Smooth muscle cell (in vitro differentiated cells): ENCODE results near the gene CLEC16A. TPM values are rescaled to one million over a fixed set of nuclear protein-coding genes. Genes with fewer than 3 reads are reported as not detected.

Experiments
- DNase-seq: peaks from one replicate; lab custom pipeline; 2025; ENCODE audit not compliant: unreplicated experiment; lab: John Stamatoyannopoulos, UW
- H2AFZ ChIP-seq: fragments of 200-600 bp; sonication (generic); 2 replicates; pipeline ENCODE4 v1.6.0; 2016; ENCODE audit warnings: antibody characterized with exemption, low read depth, mild to moderate bottlenecking
- H3F3A ChIP-seq: fragments of 200-600 bp; sonication (generic); 2 replicates; pipeline ENCODE4 v1.6.0; 2017; ENCODE audit warnings: antibody characterized with exemption, low read depth
- H3K27ac ChIP-seq: fragments of 200-600 bp; sonication (generic); 2 replicates; pipeline ENCODE4 v1.5.1; 2016; ENCODE audit warnings: low read depth, mild to moderate bottlenecking
- H3K27me3 ChIP-seq: fragments of 200-600 bp; sonication (generic); 2 replicates; pipeline ENCODE4 v1.6.1; 2016; ENCODE audit warnings: low read depth, mild to moderate bottlenecking
- H3K36me3 ChIP-seq: fragments of 200-600 bp; sonication (generic); 2 replicates; pipeline ENCODE4 v1.5.1; 2016; ENCODE audit warnings: low read depth
- H3K4me1 ChIP-seq: fragments of 200-600 bp; sonication (generic); 2 replicates; pipeline ENCODE4 v1.5.1; 2016; ENCODE audit warnings: low read depth
- H3K4me2 ChIP-seq: fragments of 200-600 bp; sonication (generic); 2 replicates; pipeline ENCODE4 v1.6.0; 2016; ENCODE audit warnings: mild to moderate bottlenecking
- H3K4me3 ChIP-seq: fragments of 200-600 bp; sonication (generic); 2 replicates; pipeline ENCODE4 v1.5.1; 2016; ENCODE audit warnings: mild to moderate bottlenecking
- H3K79me2 ChIP-seq: fragments of 200-600 bp; sonication (generic); 2 replicates; pipeline ENCODE4 v1.6.0; 2016; ENCODE audit warnings: low read depth, mild to moderate bottlenecking
- H3K9ac ChIP-seq: fragments of 200-600 bp; sonication (generic); 2 replicates; pipeline ENCODE4 v1.6.0; 2016; ENCODE audit warnings: low read depth
- H3K9me3 ChIP-seq: fragments of 200-600 bp; sonication (generic); replicated peaks from 2 replicates; pipeline ENCODE4 v1.5.1; 2016; ENCODE audit warnings: low read depth
- H4K20me1 ChIP-seq: fragments of 200-600 bp; sonication (generic); 2 replicates; pipeline ENCODE4 v1.6.0; 2016; ENCODE audit warnings: low read depth
- WGBS: methylation state at CpG from one replicate; pipeline ENCODE4 v1.1.7; 2016; ENCODE audit warnings: low lambda C conversion rate; 5-methylcytosine and 5-hydroxymethylcytosine counted together
- polyA plus RNA-seq: library from polyadenylated mRNA; unstranded; fragments of >200 nt; fragmentation: Nextera tagmentation; extraction: Ambion mirVana; gene quantifications from 2 replicates; pipeline ENCODE4 v1.2.1, GENCODE V29; 2016
- total RNA-seq: library from RNA; depleted of rRNA; stranded (reverse); fragments of >200 nt; gene quantifications from 2 replicates; pipeline ENCODE4 v1.2.3, GENCODE V29; 2014
- TF ChIP-seq, protein P1 (sequence below): fragments of 200-600 bp; sonication (generic); IDR thresholded peaks from 2 replicates; pipeline ENCODE4 v1.5.1; 2017; ENCODE audit warnings: borderline replicate concordance, mild to moderate bottlenecking, antibody characterized with exemption; ENCODE audit not compliant: insufficient read depth, poor library complexity, severe bottlenecking

CLEC16A gene
- total and polyA plus RNA-seq, 2 experiments from 2014 or later: 12.6 to 16.2 TPM

DNA sequence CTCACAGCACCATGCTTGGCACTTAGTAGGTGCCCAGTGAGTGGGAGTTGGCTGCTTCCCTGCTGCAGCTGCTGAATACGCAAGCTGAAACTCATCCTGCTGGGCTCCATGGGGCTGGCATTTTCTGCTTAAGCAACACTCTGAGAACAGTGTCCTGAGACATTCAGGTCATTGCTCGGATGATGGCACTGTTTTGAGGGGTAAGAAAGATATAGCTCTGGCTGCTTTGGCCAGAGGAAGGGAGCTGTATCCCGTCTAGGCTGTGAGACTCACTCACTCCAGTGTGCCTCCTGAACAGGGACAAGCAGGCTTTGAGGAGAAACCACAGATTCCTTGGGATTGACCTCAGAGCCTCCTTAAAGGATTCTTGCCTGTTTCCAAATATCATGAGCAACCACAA lies 120.5 kb downstream of the CLEC16A start:
- Histone ChIP-seq H4K20me1 (no peaks in the 10 kb centered on the region), H3F3A (no peaks in the 10 kb centered on the region), H3K4me2 (no peak overlapping the region), H3K9ac (no peak overlapping the region), H3K27ac (no peak overlapping the region), H3K4me3 (no peak overlapping the region), H3K36me3 (no peaks in the 10 kb centered on the region), H3K79me2 (no peaks in the 10 kb centered on the region), H2AFZ (no peak overlapping the region), H3K9me3 (no peaks in the 10 kb centered on the region), H3K27me3 (no peaks in the 10 kb centered on the region), H3K4me1 (no peaks in the 10 kb centered on the region)
- no peak for DNase-seq
- TF ChIP-seq, protein P1, sequence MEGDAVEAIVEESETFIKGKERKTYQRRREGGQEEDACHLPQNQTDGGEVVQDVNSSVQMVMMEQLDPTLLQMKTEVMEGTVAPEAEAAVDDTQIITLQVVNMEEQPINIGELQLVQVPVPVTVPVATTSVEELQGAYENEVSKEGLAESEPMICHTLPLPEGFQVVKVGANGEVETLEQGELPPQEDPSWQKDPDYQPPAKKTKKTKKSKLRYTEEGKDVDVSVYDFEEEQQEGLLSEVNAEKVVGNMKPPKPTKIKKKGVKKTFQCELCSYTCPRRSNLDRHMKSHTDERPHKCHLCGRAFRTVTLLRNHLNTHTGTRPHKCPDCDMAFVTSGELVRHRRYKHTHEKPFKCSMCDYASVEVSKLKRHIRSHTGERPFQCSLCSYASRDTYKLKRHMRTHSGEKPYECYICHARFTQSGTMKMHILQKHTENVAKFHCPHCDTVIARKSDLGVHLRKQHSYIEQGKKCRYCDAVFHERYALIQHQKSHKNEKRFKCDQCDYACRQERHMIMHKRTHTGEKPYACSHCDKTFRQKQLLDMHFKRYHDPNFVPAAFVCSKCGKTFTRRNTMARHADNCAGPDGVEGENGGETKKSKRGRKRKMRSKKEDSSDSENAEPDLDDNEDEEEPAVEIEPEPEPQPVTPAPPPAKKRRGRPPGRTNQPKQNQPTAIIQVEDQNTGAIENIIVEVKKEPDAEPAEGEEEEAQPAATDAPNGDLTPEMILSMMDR: no peak
- 38% methylated on average over 3 of the region's 3 CpGs for WGBS

GRCh38 chr16:11066261-11066870 lies 122.0 kb downstream of the CLEC16A start:
- Histone ChIP-seq H2AFZ (no peak overlapping the region), H3K36me3 (no peaks in the 10 kb centered on the region), H3K4me1 (no peaks in the 10 kb centered on the region), H3K79me2 (no peaks in the 10 kb centered on the region), H3F3A (no peaks in the 10 kb centered on the region), H4K20me1 (no peaks in the 10 kb centered on the region), H3K9ac (no peak overlapping the region), H3K27ac (no peak overlapping the region), H3K4me2 (no peak overlapping the region), H3K4me3 (no peak overlapping the region), H3K27me3 (no peaks in the 10 kb centered on the region), H3K9me3 (no peaks in the 10 kb centered on the region)
- 90% methylated on average over 13 of the region's 14 CpGs for WGBS
- TF ChIP-seq, protein P1: no peak
- DNase-seq: no peak

GRCh38 chr16:11067266-11067665 lies 122.9 kb downstream of the CLEC16A start:
- Histone ChIP-seq H3K4me1 (no peaks in the 10 kb centered on the region), H3K9me3 (no peaks in the 10 kb centered on the region), H3F3A (peaks cover 2% of the 10 kb centered on the region), H4K20me1 (no peaks in the 10 kb centered on the region), H3K27me3 (no peaks in the 10 kb centered on the region), H3K79me2 (no peaks in the 10 kb centered on the region), H3K4me3 (no peak overlapping the region), H3K9ac (no peak overlapping the region), H3K27ac (no peak overlapping the region), H3K4me2 (no peak overlapping the region), H3K36me3 (no peaks in the 10 kb centered on the region), H2AFZ (no peak overlapping the region)
- DNase-seq: no peak
- 96% methylated on average over 7 of the region's 7 CpGs for whole genome bisulfite sequencing
- TF ChIP-seq, protein P1: no peak

DNA sequence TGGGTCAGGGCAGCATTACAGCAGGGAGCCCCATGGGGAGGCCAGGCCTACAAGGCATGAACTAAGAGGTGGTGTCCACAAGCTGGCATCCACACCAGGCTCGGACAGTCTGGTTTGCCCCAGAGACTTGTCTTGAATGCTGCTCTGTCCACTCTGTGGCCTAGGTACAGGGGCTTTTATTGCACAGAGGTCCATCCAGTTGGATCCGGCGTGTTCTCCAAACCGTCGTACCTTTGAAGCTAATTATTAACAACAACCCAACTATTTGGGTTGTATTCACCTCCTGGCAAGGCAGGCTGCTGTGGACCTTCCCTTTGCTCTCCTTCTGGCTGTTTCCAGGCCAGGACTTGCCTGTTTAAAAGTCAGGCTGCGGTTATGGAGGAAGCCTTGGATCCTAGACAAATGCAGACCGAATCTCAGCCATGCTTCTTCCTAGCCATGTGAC lies 123.4 kb downstream of the CLEC16A start:
- Histone ChIP-seq H3K36me3 (no peaks in the 10 kb centered on the region), H3K27me3 (no peaks in the 10 kb centered on the region), H3K9ac (no peak overlapping the region), H3K79me2 (no peaks in the 10 kb centered on the region), H3F3A (peaks cover 7% of the 10 kb centered on the region), H3K4me2 (no peak overlapping the region), H3K4me3 (no peak overlapping the region), H3K4me1 (no peaks in the 10 kb centered on the region), H3K27ac (no peak overlapping the region), H4K20me1 (no peaks in the 10 kb centered on the region), H3K9me3 (no peaks in the 10 kb centered on the region), H2AFZ (no peak overlapping the region)
- TF ChIP-seq, protein P1: no peak
- no peak for DNase-seq
- 96% methylated on average over 7 of the region's 7 CpGs for WGBS
